GM19193 (cell line): ENCODE results near the gene TRIOBP.

ENCODE experiments used
- POLR2A ChIP-seq: IDR thresholded peaks from 4 replicates; pipeline ENCODE4 v1.6.1; 2011; ENCODE audit not compliant: insufficient read depth, insufficient read length; ENCODE audit errors: extremely low read depth

The TRIOBP gene

GRCh38 chr22:37678372-37678771, 18.5 kb upstream of the TRIOBP start:
- no peak for TF ChIP-seq POLR2A

GRCh38 chr22:37679670-37680069, 17.2 kb upstream of the TRIOBP start:
- TF ChIP-seq POLR2A = no peak

DNA sequence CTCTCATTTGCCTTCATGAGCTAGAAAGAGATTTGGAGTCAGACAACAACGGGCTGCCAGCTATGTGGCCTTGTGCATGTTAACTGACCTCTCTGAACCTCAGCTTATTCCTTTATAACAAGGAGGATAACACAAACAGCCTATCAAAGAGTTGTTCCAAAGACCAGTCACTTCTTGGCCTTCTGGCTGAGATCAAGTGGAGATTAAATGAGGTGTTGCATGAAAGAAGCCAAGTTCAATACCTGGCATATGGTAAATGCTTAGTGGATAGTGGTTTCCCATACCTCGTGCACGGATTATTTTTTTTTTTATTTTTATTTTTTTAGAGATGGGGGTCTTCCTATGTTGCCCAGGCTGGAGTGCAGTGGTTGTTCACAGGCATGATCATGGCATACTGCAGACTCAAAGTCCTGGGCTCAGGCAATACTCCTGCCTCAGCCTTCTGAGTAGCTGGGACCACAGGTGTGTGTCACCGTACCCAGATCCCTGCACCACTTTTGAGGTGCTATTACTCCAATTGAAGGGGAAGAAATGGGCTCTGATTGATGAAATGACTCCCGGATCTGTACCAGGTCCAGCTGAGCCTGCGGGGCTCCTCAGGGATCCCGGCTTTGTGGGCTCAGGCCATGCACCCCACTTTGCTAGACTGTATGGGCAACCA, 16.5 kb upstream of the TRIOBP start:
- no peak for TF ChIP-seq POLR2A

GRCh38 chr22:37681001-37681424, 15.8 kb upstream of the TRIOBP start:
- TF ChIP-seq POLR2A = no peak

GRCh38 chr22:37681556-37682049, 15.2 kb upstream of the TRIOBP start:
- no peak for TF ChIP-seq POLR2A

DNA sequence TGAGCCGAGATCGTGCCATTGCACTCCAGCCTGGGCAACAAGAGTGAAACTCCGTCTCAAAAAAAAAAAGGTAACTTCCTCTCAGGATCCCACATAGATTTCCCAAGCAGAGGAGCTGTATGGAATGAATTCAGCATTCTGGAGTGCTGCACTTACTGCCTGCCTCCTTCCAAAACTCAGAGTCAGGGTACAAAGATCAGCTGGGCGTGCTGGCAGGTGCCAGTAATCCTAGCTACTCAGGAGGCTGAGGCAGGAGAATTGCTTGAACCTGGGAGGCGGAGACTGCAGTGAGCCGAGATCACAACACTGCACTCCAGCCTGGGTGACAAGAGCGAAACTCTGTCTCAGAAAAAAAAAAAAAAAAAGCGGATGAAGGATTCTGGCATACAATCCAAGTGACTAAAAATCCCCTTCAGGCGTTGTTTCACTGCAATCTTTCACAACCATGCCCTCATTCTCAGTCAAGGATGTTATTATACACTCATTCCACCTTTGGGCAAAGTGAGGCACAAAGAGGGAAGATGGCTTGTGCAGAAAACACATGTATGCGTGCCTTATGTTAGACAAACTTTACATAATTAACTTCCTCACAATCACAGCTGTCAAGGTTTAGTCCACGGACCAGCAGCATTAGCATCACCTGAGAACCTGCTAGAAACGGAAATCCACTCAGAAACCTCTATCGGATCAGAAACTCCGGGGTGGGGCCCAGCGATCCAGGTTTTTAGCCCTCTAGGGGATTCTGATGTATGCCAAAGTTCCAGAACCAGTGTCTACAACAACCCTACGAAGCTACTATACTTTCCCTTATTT, 11.8 kb upstream of the TRIOBP start:
- TF ChIP-seq POLR2A = no peak

GRCh38 chr22:37686002-37686982, 10.6 kb upstream of the TRIOBP start, which contains the start of gene NOL12:
NOL12 (plus strand) TSS chr22:37686343; CDS start chr22:37686393, 50 bp downstream.
- peak; percentile 73 for TF ChIP-seq POLR2A

GRCh38 chr22:37690407-37690806, 6.4 kb upstream of the TRIOBP start:
- no peak for TF ChIP-seq POLR2A

GRCh38 chr22:37690901-37691504, 5.8 kb upstream of the TRIOBP start:
- TF ChIP-seq POLR2A = no peak

DNA sequence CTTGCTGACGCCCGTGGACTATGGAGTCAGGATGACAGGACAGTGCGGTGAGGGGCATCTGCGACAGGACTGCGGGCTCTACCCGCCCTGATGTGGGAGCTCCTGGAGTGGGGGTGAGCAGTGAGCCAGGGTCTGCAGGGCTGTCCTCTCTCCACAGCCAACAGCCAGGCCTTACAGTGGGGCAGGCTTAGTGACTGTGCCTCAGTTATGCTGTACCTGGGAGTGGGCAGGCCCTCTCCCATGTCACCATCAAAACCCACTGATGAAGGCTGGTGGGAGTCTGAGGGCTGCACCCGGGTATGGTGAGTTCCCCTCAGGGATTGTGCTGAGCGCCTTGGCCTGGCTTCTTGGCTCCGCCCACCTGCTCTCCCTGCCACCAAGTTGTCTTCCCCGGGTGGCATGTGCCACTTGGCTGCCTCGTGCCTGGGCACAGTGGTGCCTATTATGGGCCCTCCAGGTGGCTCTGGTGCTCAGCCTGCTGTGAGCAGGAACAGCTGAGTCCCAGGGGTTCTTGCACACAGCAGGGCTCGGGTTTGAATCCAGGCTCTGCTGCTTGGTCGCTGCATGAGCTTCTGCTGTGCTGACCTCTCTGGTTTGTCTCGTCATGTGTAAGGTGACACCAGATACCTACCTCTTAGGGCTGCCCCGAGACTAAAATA, 4.1 kb upstream of the TRIOBP start:
- no peak for TF ChIP-seq POLR2A

GRCh38 chr22:37697538-37697835, 639 bp downstream of the TRIOBP start:
- TF ChIP-seq POLR2A = no peak

DNA sequence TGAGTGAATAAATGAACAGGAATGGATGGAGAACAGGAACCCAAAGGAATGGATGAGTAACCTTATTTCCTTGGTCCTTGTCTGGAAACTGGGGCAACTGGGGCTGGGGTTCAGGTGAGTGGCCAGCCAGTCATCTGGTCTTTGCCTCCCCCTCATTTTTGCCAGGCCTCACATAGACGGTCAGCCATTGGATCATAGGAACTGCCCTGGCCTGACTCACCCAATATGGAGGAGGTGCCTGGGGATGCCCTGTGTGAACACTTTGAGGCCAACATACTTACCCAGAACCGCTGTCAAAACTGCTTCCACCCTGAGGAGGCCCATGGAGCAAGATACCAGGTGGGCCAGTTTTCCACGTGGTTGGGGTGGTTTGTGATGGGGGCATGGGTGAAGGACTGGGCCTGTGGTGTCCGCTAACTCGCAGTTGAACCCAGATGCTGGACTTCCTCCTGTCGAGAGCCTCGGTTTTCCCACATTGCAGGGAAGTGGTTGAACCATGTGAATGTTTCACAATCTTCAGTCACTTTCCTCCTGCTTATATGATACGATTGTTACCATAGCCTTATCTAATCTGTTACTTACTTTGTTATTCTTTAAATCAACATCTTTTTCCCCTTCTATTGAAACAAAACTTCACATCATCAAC, 4.4 kb downstream of the TRIOBP start:
- no peak for TF ChIP-seq POLR2A

DNA sequence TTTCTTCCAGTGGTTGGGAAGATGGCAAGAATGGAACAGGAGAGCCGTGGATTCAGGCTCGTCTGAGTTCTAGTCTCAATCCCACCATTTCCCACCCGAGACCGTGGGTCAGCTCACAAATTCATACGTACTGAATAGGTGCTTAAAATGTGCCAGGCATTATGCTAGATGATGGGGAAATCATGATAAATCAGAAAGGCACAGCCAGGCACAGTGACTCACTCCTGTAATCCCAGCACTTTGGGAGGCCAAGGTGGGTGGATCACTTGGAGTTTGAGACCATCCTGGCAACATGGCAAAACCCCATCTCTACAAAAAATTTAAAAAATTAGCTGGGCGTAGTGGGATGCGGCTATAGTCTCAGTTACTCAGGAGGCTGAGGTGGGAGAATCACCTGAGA, 7.1 kb downstream of the TRIOBP start:
- no peak for TF ChIP-seq POLR2A

GRCh38 chr22:37704645-37705044, 7.8 kb downstream of the TRIOBP start:
- TF ChIP-seq POLR2A = no peak

DNA sequence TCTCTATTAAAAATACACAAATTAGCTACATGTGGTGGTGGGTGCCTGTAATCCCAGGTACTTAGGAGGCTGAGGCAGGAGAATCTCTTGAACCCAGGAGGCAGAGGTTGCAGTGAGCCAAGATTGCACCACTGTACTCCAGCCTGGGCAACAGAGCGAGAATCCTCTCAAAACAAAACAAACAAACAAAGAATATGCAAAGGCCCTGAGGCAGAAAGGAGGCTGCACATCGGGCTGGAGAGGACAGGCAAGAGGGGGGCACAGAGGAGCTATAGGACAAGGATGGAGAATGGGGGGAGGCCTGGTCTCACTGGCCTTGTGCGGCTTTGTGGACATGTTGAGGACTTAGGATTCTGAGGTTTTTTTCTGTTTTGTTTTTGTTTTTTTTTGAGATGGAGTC, 8.4 kb downstream of the TRIOBP start:
- TF ChIP-seq POLR2A = no peak
